ENCODE measurements around the gene LIMA1.

GRCh38 chr12:50315803-50316202, 32.5 kb upstream of the LIMA1 start:
- TF ChIP-seq CTCF (conservative IDR thresholded peaks at IDR 0.05) (no peak), ZFX (IDR thresholded peaks at IDR 0.05) (no peak)
